Measurements from ENCODE around the gene CHRNA5.

The CHRNA5 gene

DNA sequence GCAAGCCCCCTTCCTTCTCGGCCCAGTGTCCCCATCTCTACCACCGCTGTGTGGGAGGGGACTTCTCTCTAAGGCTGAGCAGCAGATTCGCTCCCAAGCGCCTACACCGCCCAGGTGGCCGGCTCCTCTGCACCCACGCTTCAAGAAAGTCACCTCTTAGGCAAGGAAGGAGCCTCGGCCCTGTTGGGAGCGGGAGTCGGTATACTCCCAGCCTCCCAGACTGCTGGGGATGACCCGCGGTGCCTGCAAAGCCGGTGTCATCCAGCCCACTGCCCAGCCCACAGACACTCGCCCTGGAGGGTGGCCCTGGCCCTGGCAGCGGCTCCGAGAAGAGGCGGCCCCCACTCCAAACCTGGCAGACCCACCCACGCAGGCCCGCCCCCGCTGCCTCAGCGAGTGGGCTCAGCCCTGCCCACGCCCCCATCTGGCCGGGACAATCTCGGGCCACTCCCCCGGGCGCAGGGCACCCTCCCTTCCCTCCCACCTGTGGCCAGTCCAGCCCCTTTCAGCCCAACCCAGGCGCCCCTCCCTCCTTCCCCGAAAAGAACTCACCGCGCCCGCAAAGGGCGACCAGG lies 75.3 kb downstream of the CHRNA5 start:
- no peak for DNase-seq

DNA sequence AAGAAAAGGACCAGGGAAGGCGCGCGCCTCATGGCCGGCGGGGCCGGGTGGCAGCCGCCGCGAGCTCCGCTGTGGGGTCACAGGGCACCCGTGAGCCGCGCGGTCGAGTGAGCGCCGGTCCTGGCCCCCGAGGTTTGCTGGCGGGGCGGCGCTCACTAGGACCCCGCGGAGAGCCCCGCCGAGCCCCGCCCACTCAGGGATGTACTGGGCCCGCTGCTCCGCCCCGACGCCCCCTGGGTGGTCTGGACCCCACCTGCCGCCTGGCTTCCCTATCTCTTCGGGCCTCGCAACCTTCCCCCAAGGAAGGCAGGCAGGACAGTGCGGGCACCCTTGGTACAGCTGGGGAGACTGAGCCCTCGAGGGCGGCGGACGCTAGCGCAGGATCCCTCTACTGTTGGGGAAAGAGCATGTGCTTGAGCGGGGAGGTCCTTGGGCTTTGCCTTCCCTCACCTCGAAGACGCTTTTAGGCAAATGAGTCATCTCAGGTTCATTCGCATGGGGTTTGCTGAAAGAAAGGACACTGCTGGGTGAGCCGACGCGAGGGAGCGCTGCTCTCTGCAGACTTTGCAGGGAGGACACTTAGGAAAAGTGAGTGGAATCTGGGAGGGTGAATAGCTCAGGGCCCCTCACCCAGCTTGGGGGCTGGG lies 75.9 kb downstream of the CHRNA5 start, which contains the start of gene CHRNB4:
TSS of gene CHRNB4 (minus strand) at position 109 of the 647 bp plus-strand sequence. CDS start at position 32, 77 bp downstream.
- DNase-seq, result no peak

DNA sequence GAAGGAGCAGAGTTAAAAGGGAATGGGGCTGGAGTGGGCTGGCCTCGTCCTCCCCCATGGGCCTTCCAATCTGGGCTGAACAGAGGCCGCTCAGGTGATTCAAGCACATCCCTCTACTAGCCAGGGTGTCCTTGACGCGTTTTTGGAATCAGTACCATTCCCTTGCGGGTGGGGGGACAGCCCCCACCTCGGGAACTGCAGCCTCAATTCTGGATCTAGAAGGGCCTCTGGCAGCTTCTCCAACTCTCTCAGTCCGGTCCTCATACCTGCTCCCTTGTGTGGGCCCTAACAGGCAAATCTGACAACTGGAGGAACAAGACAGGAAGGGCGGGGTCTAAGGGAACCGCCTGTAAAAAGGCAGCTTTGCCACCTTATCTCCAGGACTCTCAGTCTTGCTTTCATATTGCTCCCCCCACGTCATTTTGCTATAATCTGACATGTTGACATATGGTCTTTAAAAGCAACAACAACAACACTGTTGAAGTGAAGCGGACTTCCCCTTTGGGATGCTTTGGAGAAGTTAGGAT lies 76.5 kb downstream of the CHRNA5 start:
- no peak for DNase-seq

DNA sequence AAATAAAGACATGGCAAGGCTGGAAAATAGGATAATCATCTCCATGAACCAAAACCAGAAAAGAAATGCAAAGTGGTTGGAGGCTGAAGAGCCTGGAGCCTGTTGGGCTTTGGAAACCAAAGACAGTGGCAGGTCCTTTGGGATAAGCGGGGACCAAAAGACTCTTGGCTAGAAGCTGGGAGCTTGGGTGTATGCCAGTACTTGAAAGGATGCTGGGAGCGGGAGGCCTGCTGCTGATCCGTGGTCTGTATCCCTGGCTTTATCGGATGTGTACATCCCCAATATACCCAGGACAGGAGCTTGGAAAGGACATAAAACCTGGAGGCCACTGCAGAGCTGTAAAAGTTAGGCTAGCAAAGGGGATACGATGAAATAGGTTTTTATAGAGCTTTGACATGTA lies 77.0 kb downstream of the CHRNA5 start:
- DNase-seq, result no peak
